GM19043 (cell line): ENCODE data around the gene SLC17A9.
A peak's percentile ranks its signal among the peaks of the same experiment; 100 is the strongest.
"Not testable (repeated sequence)": the region's sequence is repeated elsewhere in the genome, so short reads cannot be mapped to it uniquely, and the experiment has no call there.

Source experiments
- ATAC-seq: cut with Tn5 transposase; IDR thresholded peaks from one replicate; pipeline ENCODE4 v1.9.1; 2021; ENCODE audit warnings: low read depth; ENCODE audit not compliant: unreplicated experiment

The SLC17A9 gene

GRCh38 chr20:62953839-62954703 lies 1.6 kb downstream of the SLC17A9 start:
- peak; percentile 79 for ATAC-seq

GRCh38 chr20:62955519-62956386 lies 3.2 kb downstream of the SLC17A9 start:
- ATAC-seq = no peak

GRCh38 chr20:62956387-62957135 lies 4.1 kb downstream of the SLC17A9 start:
- no peak for ATAC-seq

GRCh38 chr20:62957136-62958117 lies 4.9 kb downstream of the SLC17A9 start:
- ATAC-seq = no peak

- ATAC-seq = no peak
Measured at GRCh38 chr20:62958388-62959100, 6.0 kb downstream of the SLC17A9 start.

GRCh38 chr20:62959101-62959971 lies 6.8 kb downstream of the SLC17A9 start:
- no peak for ATAC-seq

- ATAC-seq = no peak
Measured at GRCh38 chr20:62959998-62960436, 7.5 kb downstream of the SLC17A9 start.

GRCh38 chr20:62960446-62961309 lies 8.2 kb downstream of the SLC17A9 start:
- ATAC-seq = not testable (repeated sequence)

- ATAC-seq = no peak
Measured at GRCh38 chr20:62961310-62961783, 8.8 kb downstream of the SLC17A9 start.

GRCh38 chr20:62961799-62962198 lies 9.3 kb downstream of the SLC17A9 start:
- no peak for ATAC-seq

- no peak for ATAC-seq
Measured at GRCh38 chr20:62962221-62962879, 9.8 kb downstream of the SLC17A9 start.

- no peak for ATAC-seq
Measured at GRCh38 chr20:62962891-62963613, 10.5 kb downstream of the SLC17A9 start.

GRCh38 chr20:62963614-62964397 lies 11.3 kb downstream of the SLC17A9 start:
- ATAC-seq = no peak

GRCh38 chr20:62964700-62965099 lies 12.2 kb downstream of the SLC17A9 start:
- ATAC-seq = no peak

- no peak for ATAC-seq
Measured at GRCh38 chr20:62965363-62965771, 12.9 kb downstream of the SLC17A9 start.
